Transverse colon (tissue), 4 donors: ENCODE data around the gene NR3C2.

ENCODE experiments used
- POLR2A ChIP-seq: fragments of 450-650 bp; IDR thresholded peaks from one replicate; pipeline ENCODE4 v1.6.1; 2016; ENCODE audit warnings: antibody characterized with exemption, mild to moderate bottlenecking, moderate library complexity
- POLR2AphosphoS5 ChIP-seq, 3 donors: sonication (generic); formaldehyde crosslinking; IDR thresholded peaks; one replicate each; pipeline ENCODE4 v1.6.1; 2016; ENCODE audit warnings: antibody characterized with exemption in 3 of 3
- TF ChIP-seq, protein P1 (sequence below), 5 experiments: fragments of 200-600 bp in 3 of 5; fragments of 450-650 bp in 2 of 5; sonication (generic) in 3 of 5; IDR thresholded peaks; 1 replicate in 2 of 5; 2 replicates in 3 of 5; pipeline ENCODE4 v1.5.1; 2016 to 2017; ENCODE audit warnings: antibody characterized with exemption in 5 of 5, inconsistent platforms in 3 of 5, mild to moderate bottlenecking in 2 of 5, moderate library complexity in 1 of 5

DNA sequence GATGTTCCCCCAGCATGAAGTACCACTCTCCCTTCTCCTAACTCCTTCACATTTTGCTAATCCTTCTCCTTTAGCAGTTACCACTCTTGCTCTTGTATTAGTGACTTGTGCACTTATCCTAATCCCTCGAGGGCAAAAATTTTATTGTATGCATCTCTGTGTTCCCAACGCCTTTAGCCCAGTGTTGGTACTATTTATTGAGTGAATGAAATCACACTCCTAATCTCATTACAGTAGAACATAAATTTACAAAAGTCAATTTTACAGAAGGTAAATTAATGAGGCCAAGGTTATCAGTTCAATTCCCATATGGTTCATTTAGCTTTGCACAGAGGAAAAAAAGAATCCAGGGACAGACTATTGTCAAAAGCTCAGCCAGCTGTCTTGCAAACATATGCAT, 178.4 kb downstream of the NR3C2 start:
- TF ChIP-seq, protein P1, sequence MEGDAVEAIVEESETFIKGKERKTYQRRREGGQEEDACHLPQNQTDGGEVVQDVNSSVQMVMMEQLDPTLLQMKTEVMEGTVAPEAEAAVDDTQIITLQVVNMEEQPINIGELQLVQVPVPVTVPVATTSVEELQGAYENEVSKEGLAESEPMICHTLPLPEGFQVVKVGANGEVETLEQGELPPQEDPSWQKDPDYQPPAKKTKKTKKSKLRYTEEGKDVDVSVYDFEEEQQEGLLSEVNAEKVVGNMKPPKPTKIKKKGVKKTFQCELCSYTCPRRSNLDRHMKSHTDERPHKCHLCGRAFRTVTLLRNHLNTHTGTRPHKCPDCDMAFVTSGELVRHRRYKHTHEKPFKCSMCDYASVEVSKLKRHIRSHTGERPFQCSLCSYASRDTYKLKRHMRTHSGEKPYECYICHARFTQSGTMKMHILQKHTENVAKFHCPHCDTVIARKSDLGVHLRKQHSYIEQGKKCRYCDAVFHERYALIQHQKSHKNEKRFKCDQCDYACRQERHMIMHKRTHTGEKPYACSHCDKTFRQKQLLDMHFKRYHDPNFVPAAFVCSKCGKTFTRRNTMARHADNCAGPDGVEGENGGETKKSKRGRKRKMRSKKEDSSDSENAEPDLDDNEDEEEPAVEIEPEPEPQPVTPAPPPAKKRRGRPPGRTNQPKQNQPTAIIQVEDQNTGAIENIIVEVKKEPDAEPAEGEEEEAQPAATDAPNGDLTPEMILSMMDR (IDR thresholded peaks at IDR 0.05) = no peak
- TF ChIP-seq POLR2A (no peak), POLR2AphosphoS5 (IDR thresholded peaks at IDR 0.05) (no peak)
